Adrenal gland (tissue), 12 donors: ENCODE measurements around the gene C14orf132. TPM values are rescaled to one million over a fixed set of nuclear protein-coding genes. Genes with fewer than 3 reads are reported as not detected.

Source experiments
- DNase-seq, 7 donors: peaks; one replicate each; pipeline ENCODE4 v3.0.0-alpha.2; 2019 to 2020
- H3K27ac ChIP-seq, 5 donors: fragments of 200-600 bp; sonication (generic) in 4 of 5; 1 replicate in 3 of 5; 2 replicates in 2 of 5; pipeline versions ENCODE4 v1.5.1 to v1.8.0; 2016 to 2020; ENCODE audit warnings: mild to moderate bottlenecking in 1 of 5
- H3K27me3 ChIP-seq: fragments of 200-600 bp; 2 replicates; pipeline ENCODE4 v1.8.0; 2021
- H3K36me3 ChIP-seq, 2 donors: fragments of 200-600 bp; replicated peaks in 1 of 2; 1 replicate in 1 of 2; 2 replicates in 1 of 2; pipeline versions ENCODE4 v1.5.1 to v1.8.0; 2018 to 2022
- H3K4me1 ChIP-seq, 2 donors: fragments of 200-600 bp; replicated peaks in 1 of 2; 1 replicate in 1 of 2; 2 replicates in 1 of 2; pipeline versions ENCODE4 v1.5.1 to v1.8.0; 2018 to 2021
- H3K4me3 ChIP-seq, 4 donors: fragments of 200-600 bp; sonication (generic) in 3 of 4; one replicate each; pipeline ENCODE4 v1.5.1; 2016 to 2018
- H3K9me3 ChIP-seq, 3 donors: fragments of 200-600 bp; sonication (generic) in 1 of 3; replicated peaks in 1 of 3; 1 replicate in 2 of 3; 2 replicates in 1 of 3; pipeline versions ENCODE4 v1.5.1 to v1.8.0; 2016 to 2021
- CTCF ChIP-seq, 6 experiments: fragments of 450-650 bp in 4 of 6; fragments of 200-600 bp in 2 of 6; sonication (generic) in 1 of 6; IDR thresholded peaks; 1 replicate in 5 of 6; 2 replicates in 1 of 6; pipeline versions ENCODE4 v1.5.1 to v1.8.0; 2016 to 2021; ENCODE audit warnings: antibody characterized with exemption in 6 of 6, mild to moderate bottlenecking in 2 of 6, moderate library complexity in 1 of 6
- POLR2A ChIP-seq, 2 donors: fragments of 450-650 bp; IDR thresholded peaks; one replicate each; pipeline ENCODE4 v1.6.1; 2017; ENCODE audit warnings: antibody characterized with exemption in 2 of 2, mild to moderate bottlenecking in 2 of 2, moderate library complexity in 1 of 2
- WGBS, 4 donors: extraction: QIAGEN DNeasy Blood & Tissue Kit in 2 of 4; methylation state at CpG; one replicate each; pipeline versions ENCODE4 v1.1.5 to v1.1.7; 2013 to 2017; 5-methylcytosine and 5-hydroxymethylcytosine counted together
- intact Hi-C, 2 donors: fragments of 100-400 bp; cut with DNase I; formaldehyde crosslinking; loops; one replicate each; pipeline versions ENCODE4 v1.14.1 to v1.15.0; 2022 to 2023
- polyA plus RNA-seq, 3 donors: library from polyadenylated mRNA; stranded (reverse); fragments of 200-250 nt in 2 of 3; fragments of 350-450 nt in 1 of 3; fragmentation: Illumina TruSeq in 1 of 3; extraction: RNeasy Lipid Tissue Mini Kit (QIAGEN cat#74804) in 1 of 3; gene quantifications; one replicate each; pipeline ENCODE4 v1.2.3, GENCODE V29; 2013 to 2014
- total RNA-seq, 9 donors: library from RNA; depleted of rRNA in 4 of 9; stranded (reverse); fragments of >200 nt in 4 of 9; fragments of 120-200 nt in 1 of 9; fragmentation: NEBNext Ultra II Directional in 1 of 9; extraction: Animal tissue kit (Norgen Biotek cat#: 25700) in 1 of 9; gene quantifications; one replicate each; pipeline versions ENCODE4 v1.1.0 to v1.2.4, GENCODE V29; 2013 to 2023
- donor health status: healthy with polysubstance abuse.
- donor health status: Bipolar disorder and iron deficiency.
- donor health status: DM: yes; HTN: yes; CAD: no.
- donor health status: DM: no; HTN: no; CAD: no.
- donor health status: DM: no; HTN: no; CAD: no.
- donor health status: DM: yes; HTN: yes; CAD: no.

The C14orf132 gene
- total and polyA plus RNA-seq, 12 donors = 4.5 to 34.8 (median 11.8) TPM

- 60 to 76% (median 67%) methylated on average over 10 of the region's 10 CpGs for WGBS, 4 donors
- H3K27me3 ChIP-seq = no peaks in the 10 kb centered on the region
- H3K9me3 ChIP-seq = no peaks in the 10 kb centered on the region
- H3K4me1 ChIP-seq = peaks cover 0 to 7% of the 10 kb centered on the region in 2 donors
- TF ChIP-seq POLR2A (IDR thresholded peaks at IDR 0.05) = no peak
- TF ChIP-seq CTCF (IDR thresholded peaks at IDR 0.05) = no peak
- H3K36me3 ChIP-seq = no peaks in the 10 kb centered on the region
- intact Hi-C loops = no loop called here
- H3K4me3 ChIP-seq = no peak overlapping the region
- peak in 1 of 7 donors; percentile 45 for DNase-seq
- peak overlapping the region in 1 of 5 donors; percentile 65 for H3K27ac ChIP-seq
These were observed 13.5 kb downstream of the C14orf132 start for GRCh38 chr14:96052541-96053247.

GRCh38 chr14:96053248-96053599 is 14.1 kb downstream of the C14orf132 start:
- Histone ChIP-seq H3K36me3 (no peaks in the 10 kb centered on the region), H3K27me3 (no peaks in the 10 kb centered on the region), H3K4me1 (peaks cover 0 to 7% of the 10 kb centered on the region in 2 donors), H3K9me3 (no peaks in the 10 kb centered on the region), H3K27ac (peak overlapping the region in 1 of 5 donors; percentile 65), H3K4me3 (no peak overlapping the region)
- 71 to 81% (median 78%) methylated on average over 4 to 5 of the region's 5 CpGs for WGBS, 4 donors
- no peak for TF ChIP-seq CTCF (IDR thresholded peaks at IDR 0.05)
- no peak for TF ChIP-seq POLR2A (IDR thresholded peaks at IDR 0.05)
- no peak for DNase-seq
- intact Hi-C loops = no loop called here

DNA sequence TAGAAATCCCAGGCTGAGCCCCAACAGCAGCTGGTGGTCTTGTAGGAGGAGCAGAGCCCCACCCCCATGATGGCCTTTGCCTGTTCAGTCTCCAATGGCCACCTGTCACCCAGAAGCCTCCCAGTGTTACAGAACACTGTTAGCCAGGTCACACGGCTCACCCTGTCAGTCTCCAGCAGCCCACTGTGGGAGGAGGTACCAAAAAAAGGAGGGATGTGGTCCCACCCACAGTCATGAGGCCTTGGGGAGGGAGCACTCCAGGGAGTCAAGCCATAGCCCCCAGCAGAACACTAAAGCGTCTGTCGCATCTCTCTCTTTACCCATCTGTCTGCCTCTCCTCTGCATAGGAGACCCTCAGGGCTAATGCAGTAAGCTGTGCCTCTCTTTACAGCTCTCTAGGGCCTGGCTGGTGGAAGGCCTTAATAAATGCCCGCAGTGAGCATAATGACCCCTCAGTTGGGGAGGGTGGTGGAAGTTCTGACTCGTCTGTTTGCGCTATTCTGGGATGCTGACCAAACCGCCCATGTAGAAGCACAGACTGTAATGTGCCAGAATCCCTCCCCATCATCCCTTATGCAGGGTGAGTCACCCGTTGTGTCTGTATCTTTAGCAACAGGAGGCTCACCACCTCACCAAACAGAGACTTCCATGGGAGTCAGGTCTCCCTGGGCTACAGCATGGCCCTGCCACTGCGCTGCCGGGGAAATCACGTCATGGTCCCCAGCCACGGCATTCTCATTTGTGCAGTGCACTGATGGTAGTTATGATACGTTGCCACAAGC is 14.6 kb downstream of the C14orf132 start:
- 62 to 73% (median 71%) methylated on average over 6 to 13 of the region's 13 CpGs for WGBS, 4 donors
- H3K4me1 ChIP-seq = peaks cover 0 to 7% of the 10 kb centered on the region in 2 donors
- H3K36me3 ChIP-seq = no peaks in the 10 kb centered on the region
- no peaks in the 10 kb centered on the region for H3K9me3 ChIP-seq
- peak in 3 of 7 donors; percentile 33 to 89 (median 37) for DNase-seq
- H3K27ac ChIP-seq = peak overlapping the region in 1 of 5 donors; percentile 65
- no peak for TF ChIP-seq POLR2A (IDR thresholded peaks at IDR 0.05)
- no peaks in the 10 kb centered on the region for H3K27me3 ChIP-seq
- intact Hi-C loops = no loop called here
- no peak overlapping the region for H3K4me3 ChIP-seq

DNA sequence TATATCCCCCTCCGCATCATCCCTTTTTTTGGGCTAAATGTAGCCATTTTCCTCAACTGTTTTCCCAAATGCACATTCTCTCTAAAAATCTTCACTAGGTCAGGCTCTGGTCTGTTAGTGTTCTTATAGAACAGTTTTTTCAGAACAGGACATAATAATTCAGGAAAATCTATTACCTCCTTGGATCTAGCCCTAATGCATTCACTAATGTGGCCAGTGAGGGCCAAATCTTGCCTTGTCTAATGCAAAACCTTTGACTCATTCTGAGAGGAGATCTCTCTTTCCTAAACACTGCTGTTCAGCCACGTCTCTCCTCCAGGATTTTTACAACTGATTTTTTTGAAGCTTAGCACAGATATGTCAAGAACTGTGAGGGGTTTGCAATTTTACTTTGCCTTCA is 15.5 kb downstream of the C14orf132 start:
- H3K9me3 ChIP-seq = no peaks in the 10 kb centered on the region
- no peaks in the 10 kb centered on the region for H3K36me3 ChIP-seq
- peak overlapping the region in 1 of 5 donors; percentile 65 for H3K27ac ChIP-seq
- DNase-seq = no peak
- intact Hi-C loops = no loop called here
- no peaks in the 10 kb centered on the region for H3K27me3 ChIP-seq
- TF ChIP-seq POLR2A (IDR thresholded peaks at IDR 0.05) = no peak
- TF ChIP-seq CTCF (IDR thresholded peaks at IDR 0.05) = no peak
- H3K4me1 ChIP-seq = peaks cover 0 to 7% of the 10 kb centered on the region in 2 donors
- 62 to 70% (median 65%) methylated on average over 2 of the region's 2 CpGs for WGBS, 4 donors
- H3K4me3 ChIP-seq = no peak overlapping the region
